HG02642 (cell line): ENCODE results near the gene AASDH.
"Not testable (repeated sequence)": the region's sequence is repeated elsewhere in the genome, so short reads cannot be mapped to it uniquely, and the experiment has no call there.

Experiments used
- ATAC-seq: cut with Tn5 transposase; IDR thresholded peaks from one replicate; pipeline ENCODE4 v1.9.1; 2021; ENCODE audit warnings: mild to moderate bottlenecking; ENCODE audit not compliant: unreplicated experiment, poor library complexity

The AASDH gene

DNA sequence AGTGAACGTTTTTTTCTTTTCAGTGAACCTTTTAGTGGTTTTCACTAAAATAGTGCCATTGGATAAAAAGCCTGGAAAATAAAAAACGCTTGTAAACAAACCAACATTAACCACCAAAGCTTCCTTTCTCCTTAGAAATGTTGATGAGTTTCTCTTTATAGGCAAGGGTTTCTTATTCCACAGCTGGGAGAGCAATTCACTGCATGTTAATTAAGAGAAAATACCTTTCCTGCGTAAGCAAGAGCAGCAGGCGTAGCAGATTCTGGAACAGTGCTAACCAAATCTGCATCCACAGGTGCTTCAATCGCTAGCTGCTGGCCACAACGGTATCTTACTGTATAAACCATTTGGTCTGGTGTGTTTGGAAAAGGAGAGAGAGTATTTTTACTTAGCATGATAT lies 13.3 kb upstream of the AASDH start:
- ATAC-seq: no peak

DNA sequence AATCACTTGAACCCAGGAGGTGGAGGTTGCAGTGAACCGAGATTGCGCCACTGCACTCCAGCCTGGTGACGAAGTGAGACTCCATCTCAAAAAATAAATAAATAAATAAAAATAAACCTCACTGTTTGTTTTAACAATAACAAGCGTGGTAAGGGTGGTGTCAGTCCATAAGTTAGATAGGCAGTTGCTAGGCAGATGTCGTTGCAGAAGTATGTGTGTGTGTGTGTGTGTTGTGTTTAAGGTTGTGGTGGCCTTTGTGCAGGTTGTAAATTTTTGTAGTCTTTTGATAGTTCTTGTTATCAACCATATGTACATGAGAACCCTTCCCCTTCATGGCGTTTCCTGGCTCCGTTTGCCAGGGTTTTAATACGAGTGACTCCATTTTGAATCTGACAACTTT lies 4.0 kb upstream of the AASDH start:
- no peak for ATAC-seq

DNA sequence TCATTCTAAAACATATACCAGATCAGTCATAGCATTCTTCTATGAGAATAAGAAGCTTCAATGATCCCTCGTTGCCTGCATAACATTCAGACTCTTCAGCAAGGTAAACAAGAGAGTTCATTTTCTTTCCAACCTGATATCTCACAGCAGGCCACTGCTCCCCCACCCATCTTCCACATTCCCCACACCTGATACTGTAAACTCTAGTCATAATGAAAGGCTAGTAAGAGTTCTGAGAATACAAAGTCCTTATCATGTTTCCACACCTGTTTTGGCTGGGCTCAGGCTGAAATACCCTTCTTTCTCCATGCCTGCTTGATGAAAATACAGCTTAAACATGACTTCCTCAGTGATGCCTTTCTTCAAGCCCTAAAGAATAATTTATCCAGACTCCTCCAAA lies 2.3 kb upstream of the AASDH start:
- ATAC-seq: no peak

DNA sequence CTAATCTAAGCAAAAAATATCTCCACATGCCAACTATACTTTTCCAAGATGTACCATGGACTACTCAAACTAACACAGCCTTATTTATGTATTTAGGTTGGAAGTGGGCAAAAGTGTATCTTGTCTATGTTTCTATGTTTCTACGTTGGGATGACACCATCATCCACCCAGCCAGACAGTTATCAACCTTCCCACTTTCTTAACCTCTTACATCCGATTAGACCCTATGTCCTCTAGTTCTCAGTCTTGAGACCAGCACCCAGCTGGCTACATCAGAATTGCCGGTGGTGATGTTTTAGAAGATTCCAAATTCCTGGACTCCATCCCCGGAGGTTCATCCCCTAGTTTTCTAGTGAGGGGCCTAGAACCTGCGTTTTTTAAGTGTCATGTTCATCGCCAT lies 1.0 kb upstream of the AASDH start:
- ATAC-seq: no peak

DNA sequence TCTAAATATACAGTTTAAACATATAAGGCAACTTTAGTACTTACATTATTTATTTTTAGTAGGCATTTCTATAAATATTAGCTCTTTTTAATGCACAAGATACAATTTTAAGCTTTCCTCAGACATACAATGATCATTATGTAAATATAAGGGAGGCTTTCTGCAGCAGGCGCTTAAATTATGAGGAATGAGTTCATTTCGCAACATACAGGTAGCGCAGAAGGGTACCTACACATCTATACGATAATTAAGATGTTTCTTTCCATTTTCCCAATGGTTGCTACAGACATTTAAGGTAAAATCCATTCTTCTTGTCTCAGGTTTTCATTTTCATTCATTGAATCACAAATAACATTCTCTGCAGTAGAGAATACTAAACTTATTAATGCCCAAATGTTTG lies 1.2 kb downstream of the AASDH start:
- ATAC-seq: no peak

DNA sequence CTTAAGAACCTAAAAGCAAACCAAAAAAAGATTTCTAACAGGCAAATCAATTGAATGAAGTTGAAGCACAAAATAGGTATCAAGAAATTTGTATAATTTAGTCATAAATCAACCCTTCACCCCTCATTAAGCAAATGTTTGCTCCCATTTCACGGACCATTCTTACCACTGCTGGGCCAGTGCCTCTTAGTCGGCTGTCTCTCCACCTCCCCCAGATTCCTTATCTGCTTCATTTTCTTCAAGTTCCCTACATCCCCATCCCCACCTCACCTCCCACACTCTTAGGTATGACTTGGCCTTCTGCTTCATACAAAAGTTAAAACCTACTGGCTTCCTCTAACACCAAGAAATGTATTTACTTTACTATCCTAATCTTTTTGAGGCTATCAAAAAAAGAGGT lies 11.8 kb downstream of the AASDH start:
- no peak for ATAC-seq

DNA sequence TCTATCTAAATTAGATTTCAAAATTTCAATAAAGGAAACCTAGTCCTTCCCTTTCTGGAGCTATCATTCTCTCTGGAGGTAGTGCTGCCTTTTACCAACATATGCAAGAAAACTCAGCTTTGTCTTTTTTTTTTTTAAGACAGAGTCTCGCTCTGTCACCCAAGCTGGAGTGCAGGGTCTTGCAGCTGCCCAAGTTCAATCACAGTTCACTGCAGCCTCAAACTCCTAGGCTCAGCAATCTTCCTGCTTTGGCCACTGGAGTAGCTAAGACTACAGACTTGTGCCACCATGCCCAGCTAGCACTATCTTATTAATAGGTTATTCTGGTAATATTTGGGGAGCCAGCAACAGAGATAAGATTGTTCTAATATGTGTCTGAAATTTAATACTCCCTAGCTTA lies 12.3 kb downstream of the AASDH start:
- ATAC-seq: no peak

DNA sequence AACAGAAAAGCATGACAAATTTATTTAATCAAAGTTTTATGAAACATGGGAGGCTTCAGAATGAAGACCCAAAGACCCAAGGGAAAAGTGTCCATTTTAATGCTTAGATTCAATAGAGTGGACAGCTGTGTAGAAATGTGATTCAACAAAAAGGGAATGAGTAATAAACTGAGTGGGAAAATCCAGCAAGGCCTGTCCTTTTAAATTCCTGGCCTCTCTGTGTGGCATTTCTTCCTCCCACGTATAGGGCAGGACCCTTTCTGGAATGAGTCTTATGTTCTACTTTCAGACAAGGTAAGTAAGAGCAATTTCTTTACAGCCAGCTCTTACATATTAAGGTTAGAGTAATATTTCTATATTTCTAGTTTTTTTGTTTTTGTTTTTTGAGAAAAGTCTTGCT lies 14.5 kb downstream of the AASDH start:
- ATAC-seq: no peak

DNA sequence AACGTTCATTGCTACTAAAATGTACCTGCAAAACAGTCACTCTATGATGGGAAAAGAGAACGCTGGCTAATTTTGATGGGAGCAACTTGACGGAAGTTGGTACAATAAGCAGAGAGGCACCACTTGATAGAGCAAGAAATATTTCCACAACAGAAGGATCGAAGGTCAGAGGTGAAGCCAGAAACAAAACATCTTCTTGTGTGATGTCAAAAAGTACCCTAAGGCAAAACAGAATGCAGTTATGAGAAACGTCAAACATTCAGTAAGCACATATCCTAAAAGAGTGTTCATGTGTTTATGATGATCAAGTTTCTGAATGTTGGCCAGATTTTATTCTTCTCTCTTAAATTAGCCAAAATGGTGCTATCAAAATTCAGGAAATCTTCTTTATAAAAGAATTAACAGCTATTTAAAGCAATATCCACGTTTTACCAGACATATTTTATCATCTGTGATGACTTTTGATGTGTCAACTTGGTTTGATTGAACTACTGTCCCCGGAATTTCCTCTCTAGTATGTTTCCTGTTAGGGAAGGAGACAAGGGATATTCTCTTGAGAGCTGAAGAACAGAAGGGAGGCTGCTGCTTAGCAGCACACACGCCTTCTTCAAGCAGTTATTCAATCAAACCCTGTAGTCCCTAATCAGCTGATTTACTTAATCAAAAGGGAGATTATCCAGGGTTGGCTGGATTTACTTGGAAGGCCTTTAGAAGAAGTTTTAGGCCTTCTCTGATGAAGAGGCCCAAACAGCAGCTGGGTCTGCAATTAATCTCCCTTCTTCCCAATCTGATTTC lies 15.7 kb downstream of the AASDH start:
- ATAC-seq: no peak

DNA sequence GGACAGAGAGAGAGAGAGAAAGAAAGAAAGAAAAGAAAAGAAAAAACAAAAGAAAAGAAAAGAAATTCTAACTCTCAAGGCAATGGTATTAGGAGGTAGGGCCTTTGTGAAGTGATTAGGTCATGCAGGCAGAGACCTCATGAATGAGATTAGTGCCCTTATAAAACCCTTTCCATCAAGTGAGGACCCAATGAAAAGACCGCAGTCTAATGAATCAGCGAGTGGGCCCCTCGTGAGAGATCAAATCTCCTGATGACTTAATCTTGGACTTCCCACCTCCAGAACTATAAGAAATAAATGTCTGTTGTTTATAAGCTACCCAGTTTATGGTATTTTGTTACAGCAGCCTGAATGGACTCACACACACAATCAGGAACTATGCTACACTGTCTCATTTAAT lies 16.9 kb downstream of the AASDH start:
- ATAC-seq: no peak

DNA sequence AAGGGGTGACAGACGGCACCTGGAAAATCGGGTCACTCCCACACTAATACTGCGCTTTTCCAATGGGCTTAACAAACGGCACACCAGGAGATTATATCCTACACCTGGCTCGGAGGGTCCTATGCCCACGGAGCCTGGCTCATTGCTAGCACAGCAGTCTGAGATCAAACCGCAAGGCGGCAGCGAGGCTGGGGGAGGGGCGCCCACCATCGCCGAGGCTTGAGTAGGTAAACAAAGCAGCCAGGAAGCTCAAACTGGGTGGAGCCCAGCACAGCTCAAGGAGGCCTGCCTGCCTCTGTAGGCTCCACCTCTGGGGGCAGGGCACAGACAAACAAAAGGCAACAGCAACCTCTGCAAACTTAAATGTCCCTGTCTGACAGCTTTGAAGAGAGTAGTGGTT lies 24.3 kb downstream of the AASDH start:
- ATAC-seq: not testable (repeated sequence)

DNA sequence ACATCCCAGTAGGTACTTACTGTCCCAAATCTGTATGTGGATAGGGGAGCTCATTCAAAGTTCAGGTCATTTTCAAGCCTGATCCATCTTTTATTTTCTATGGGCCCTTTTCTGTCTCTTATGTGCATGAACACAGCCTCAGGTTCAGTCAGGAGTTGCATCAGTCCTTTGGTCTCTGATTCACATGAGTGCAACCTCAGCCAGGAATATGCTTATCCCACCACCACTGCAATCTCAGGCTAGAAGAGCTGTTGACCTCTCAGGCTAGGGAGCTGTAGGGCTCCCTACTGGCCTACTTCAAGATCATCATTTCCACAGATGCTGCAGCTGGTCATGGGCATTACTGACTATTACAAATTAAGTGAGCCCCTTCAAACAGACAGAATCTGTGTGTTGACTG lies 27.2 kb downstream of the AASDH start:
- ATAC-seq: no peak

DNA sequence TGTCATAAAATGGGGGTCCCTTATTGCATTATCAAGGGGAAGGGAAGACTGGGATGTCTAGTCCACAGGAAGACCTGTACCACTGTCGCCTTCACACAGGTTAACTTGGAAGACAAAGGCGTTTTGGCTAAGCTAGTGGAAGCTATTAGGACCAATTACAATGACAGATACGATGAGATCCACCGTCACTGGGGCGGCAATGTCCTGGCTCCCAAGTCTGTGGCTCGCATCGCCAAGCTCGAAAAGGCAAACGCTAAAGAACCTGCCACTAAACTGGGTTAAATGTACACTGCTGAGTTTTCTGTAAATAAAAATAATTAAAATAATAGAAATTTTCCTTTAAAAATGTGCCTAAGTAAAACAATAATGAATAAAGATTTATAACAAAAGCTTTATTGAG lies 30.6 kb downstream of the AASDH start:
- no peak for ATAC-seq

DNA sequence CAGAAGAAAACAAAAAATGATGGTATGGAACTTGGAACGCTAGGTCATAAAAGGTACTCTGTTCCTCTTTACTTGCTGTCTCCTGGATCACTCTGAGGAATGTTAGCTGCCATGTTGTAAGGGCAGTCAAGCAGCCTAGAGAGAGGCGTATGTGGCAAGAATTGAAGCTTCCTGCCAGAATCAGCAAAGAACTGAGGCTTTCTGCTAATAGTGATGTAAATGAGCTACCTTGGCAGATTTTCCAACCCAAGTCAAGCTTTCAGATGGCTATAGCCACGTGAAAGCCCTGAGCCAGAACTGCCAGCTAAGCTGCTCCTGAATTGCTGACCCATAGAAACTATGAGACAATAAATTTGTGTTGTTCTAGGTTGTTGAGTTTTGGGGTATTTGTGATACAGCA lies 38.7 kb downstream of the AASDH start:
- ATAC-seq: no peak

DNA sequence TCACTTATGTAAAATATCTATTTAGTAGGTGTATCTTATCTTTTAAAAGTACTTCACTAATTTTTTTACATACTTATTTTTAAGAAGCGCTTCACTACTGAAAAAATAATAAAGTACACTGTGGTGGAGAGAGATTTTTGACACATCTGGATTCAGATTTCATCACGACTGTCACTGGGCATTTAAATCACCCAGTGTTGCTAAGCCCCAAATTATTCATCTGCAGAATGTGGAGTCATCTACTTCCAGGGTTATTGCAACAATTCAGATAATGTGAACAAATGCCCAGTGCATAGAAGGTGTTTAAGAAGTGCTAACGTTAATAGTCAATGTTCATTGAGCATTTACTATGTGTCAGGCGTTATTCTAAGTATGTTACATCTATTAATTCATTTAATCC lies 41.8 kb downstream of the AASDH start:
- no peak for ATAC-seq

DNA sequence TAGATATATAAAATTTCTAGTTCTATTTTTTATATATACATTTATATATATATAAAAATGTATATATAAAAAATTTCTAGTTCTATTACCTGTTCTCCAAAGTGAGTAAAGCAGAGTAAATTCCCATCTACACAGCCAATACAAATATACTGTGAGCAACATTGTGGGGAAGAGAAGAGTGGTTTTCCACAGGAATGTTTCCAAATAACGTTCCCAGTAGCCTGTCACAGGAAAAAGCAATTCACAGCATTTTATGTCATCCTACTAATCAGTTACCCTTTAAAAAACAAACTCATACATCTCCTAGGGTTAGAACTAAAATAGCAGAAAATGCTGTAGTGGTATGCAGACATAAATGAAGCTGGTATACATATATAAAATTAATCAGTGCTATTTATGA lies 44.5 kb downstream of the AASDH start:
- no peak for ATAC-seq

DNA sequence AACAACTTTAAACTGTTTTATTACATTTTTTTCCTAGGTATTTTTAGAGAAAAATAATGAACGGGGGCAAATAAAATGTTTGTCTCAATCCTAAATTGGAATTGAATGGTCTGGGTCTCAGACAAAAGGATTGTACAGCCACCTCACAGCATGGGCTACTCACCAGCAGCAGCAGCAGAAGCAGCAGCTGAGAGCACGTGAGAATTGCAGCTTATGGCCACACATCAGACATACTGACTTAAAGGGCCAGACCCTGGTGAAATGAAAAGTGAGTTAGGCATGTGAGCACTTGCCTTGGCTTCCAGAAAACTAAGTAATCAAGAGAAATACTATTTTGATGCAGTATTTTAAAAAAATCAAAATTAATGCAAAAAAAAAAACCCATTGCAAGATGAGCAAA lies 56.6 kb downstream of the AASDH start:
- no peak for ATAC-seq

DNA sequence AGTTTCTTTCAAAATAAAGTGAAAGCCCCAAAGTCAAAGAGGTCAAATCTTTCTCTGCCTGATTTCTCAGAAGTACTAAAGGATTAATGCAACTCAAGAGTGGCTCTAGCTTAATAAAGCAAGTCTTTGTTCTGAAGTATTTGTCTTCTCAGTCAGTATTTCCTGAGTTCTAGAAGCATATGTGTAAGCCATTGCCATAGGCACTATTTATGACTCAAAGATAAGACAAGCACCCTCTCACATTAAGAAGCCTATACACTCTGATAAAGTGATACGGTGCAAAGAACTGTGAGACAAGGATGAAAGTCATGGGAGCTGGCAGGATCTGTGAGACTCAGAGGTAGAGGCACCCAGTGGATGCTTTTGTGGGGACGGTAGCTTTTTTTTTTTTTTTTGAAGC lies 60.9 kb downstream of the AASDH start:
- no peak for ATAC-seq

DNA sequence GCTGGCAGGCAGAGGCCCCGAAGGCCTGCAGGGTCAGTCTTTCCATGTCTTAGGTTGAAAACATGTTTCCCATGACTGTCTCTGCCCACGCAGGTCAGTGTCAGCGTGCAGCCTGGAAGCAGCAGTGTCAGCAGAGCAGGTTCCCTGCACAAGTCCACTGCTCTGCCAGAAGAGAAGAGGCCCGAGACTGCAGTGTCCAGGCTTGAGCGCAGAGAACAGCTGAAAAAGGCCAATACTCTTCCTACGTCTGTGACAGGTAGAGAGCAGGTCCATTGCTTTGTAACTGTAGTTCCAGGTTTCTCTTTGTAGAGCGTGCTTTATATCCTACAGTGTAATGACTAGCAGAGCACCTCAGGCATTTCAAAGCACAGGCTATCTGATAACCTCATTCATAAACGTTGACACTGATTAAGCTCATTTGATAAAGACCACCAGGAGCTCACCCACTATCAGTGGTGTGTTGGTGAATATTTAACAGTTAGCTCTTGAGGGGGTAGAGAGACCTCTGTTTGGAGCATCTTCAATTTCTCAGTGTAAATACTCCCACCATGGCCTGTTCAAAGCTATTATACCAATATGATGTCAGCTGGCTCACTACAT lies 63.2 kb downstream of the AASDH start:
- ATAC-seq: no peak

DNA sequence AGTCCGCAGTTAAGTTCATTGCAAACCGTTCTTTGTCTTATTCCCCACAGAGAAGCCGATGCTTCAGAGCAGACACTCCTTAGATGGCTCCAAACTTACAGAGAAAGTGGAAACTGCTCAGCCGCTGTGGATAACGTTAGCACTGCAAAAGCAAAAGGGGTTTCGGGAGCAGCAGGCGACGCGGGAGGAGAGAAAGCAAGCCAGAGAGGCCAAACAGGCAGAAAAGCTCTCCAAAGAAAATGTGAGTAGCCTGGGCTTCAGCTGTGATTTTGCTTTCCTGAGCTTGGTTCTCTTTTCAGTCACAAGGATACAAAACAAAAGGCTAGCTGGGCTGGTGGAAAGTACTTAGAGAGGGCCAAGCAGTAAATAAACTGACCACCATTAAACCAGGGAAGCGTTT lies 64.0 kb downstream of the AASDH start:
- ATAC-seq: no peak

DNA sequence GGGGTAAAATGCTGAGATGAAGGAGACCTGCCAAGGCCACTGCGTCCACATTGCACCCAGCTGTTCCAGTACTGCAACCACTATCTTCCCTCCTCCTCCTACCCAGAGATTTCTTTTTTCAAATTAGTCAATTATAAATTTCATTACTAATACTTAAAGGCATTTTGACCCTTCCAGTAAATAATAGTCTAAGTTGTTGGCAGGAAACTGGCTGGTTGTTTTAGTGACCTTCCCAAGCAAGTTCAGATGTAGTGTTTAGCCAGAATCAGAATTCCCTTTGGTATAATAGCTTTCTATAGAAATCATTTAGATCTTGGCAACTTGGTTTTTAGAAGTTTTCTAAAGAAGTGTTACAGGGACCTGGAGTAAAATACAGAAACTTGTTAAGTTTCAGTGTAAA lies 66.0 kb downstream of the AASDH start:
- ATAC-seq: no peak

DNA sequence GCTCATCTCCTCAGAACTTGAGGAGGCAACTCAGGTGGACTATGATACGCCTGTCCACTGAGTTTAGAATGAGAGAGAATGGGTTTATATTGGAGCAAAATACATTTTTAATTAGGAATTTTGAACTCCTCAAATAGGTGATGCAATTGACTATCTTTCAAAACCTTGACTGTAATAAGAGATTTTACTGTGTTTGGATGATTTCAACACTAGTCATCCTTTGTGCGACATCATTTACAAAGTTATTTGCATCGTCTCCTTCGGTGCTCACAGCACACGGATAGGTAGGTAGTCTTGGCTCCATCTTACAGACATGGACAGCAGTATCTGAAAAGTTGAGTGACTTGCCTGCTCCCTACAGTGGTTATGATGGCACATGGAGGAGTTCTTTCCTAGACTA lies 67.0 kb downstream of the AASDH start:
- no peak for ATAC-seq
